Astrocyte (in vitro differentiated cells and primary cell): ENCODE results near the gene STRN. TPM values are rescaled to one million over a fixed set of nuclear protein-coding genes. Genes with fewer than 3 reads are reported as not detected.

Experiments used
- DNase-seq: peaks from one replicate; pipeline ENCODE4 v3.0.0-alpha.2; 2010; ENCODE audit warnings: low read depth
- FAIRE-seq: peaks from 2 replicates; lab custom pipeline; 2011; peaks lifted over from hg19 to GRCh38; lab: Jason Lieb, UNC
- H2AFZ ChIP-seq: 2 replicates; pipeline ENCODE4 v1.6.0; 2012; ENCODE audit warnings: low read depth, low read length, inconsistent platforms
- H3K27ac ChIP-seq: 2 replicates; pipeline ENCODE4 v1.5.1; 2011; ENCODE audit warnings: low read depth, low read length, inconsistent platforms
- H3K27me3 ChIP-seq: 2 replicates; pipeline ENCODE4 v1.6.0; 2011; ENCODE audit warnings: low read length, inconsistent platforms; ENCODE audit not compliant: insufficient read depth
- H3K36me3 ChIP-seq: 2 replicates; pipeline ENCODE4 v1.5.1; 2011; ENCODE audit warnings: low read length, inconsistent platforms; ENCODE audit not compliant: insufficient read depth
- H3K4me1 ChIP-seq: 2 replicates; pipeline ENCODE4 v1.5.1; 2011; ENCODE audit warnings: low read length, inconsistent platforms; ENCODE audit not compliant: insufficient read depth
- H3K4me2 ChIP-seq: 2 replicates; pipeline ENCODE4 v1.6.0; 2012; ENCODE audit warnings: low read length, inconsistent platforms
- H3K4me3 ChIP-seq: 2 replicates; pipeline ENCODE4 v1.5.1; 2011; ENCODE audit warnings: low read depth, mild to moderate bottlenecking, low read length, inconsistent platforms; ENCODE audit not compliant: insufficient read depth
- H3K79me2 ChIP-seq: 2 replicates; pipeline ENCODE4 v1.6.0; 2012; ENCODE audit warnings: mild to moderate bottlenecking, low read length, inconsistent platforms; ENCODE audit not compliant: insufficient read depth
- H3K9ac ChIP-seq: 2 replicates; pipeline ENCODE4 v1.6.0; 2012; ENCODE audit warnings: mild to moderate bottlenecking, low read length, inconsistent platforms
- H3K9me3 ChIP-seq: 2 replicates; pipeline ENCODE4 v1.5.1; 2012; ENCODE audit warnings: low read depth, mild to moderate bottlenecking, low read length, inconsistent platforms; ENCODE audit not compliant: insufficient read depth
- H4K20me1 ChIP-seq: 2 replicates; pipeline ENCODE4 v1.6.0; 2012; ENCODE audit warnings: low read length, inconsistent platforms; ENCODE audit not compliant: insufficient read depth
- H3K27ac Mint-ChIP-seq: one replicate; pipeline ENCODE4 v1.8.0; 2021; ENCODE audit warnings: mild to moderate bottlenecking, mixed read lengths; ENCODE audit not compliant: unreplicated experiment
- H3K27me3 Mint-ChIP-seq: one replicate; pipeline ENCODE4 v1.8.0; 2021; ENCODE audit warnings: low read depth, mixed read lengths; ENCODE audit not compliant: unreplicated experiment
- H3K36me3 Mint-ChIP-seq: one replicate; pipeline ENCODE4 v1.8.0; 2021; ENCODE audit warnings: low read depth, mixed read lengths; ENCODE audit not compliant: unreplicated experiment
- H3K4me1 Mint-ChIP-seq: one replicate; pipeline ENCODE4 v1.8.0; 2021; ENCODE audit warnings: low read depth, mixed read lengths; ENCODE audit not compliant: unreplicated experiment
- H3K4me3 Mint-ChIP-seq: one replicate; pipeline ENCODE4 v1.8.0; 2021; ENCODE audit warnings: mild to moderate bottlenecking, moderate library complexity, mixed read lengths; ENCODE audit not compliant: unreplicated experiment
- H3K9me3 Mint-ChIP-seq: one replicate; pipeline ENCODE4 v1.8.0; 2021; ENCODE audit warnings: mild to moderate bottlenecking, mixed read lengths; ENCODE audit not compliant: unreplicated experiment
- CTCF ChIP-seq: IDR thresholded peaks from 2 replicates; pipeline ENCODE4 v1.5.1; 2011; ENCODE audit warnings: low read depth, mild to moderate bottlenecking, inconsistent platforms, low read length, moderate library complexity; ENCODE audit not compliant: insufficient read depth
- EZH2 ChIP-seq: IDR thresholded peaks from 2 replicates; pipeline ENCODE4 v1.6.1; 2012; ENCODE audit warnings: mild to moderate bottlenecking, low read length, inconsistent platforms; ENCODE audit not compliant: insufficient read depth
- total RNA-seq: library from RNA; stranded (reverse); gene quantifications from 2 replicates; pipeline ENCODE4 v1.2.1, GENCODE V29; 2021

STRN gene
- total RNA-seq, 1 donor from 2014 or later: 25.6 TPM

DNA sequence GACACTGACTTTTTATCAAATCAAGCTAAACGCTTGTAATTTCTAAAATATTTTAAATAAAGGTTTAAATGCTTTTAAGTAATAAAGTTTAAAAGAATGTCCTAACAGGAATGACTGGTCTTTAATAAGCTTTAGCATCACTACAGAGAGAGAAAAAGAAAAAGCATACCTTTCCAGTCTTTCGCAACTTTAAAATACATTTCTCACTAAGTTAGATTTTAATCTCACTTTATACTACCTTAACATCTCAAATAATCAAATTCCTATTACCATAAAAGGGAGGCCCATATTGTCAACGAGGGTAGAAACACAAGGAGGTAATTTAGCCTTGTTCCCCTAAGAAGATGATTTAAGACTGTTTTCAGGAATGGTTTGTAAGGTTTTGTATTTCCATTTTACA lies 80.7 kb downstream of the STRN start:
- Histone ChIP-seq H3K27ac (no peak overlapping the region), H3K9me3 (no peaks in the 10 kb centered on the region), H3K9ac (no peak overlapping the region), H3K4me1 (peaks cover 4% of the 10 kb centered on the region), H3K4me2 (no peak overlapping the region), H3K79me2 (no peaks in the 10 kb centered on the region), H3K27me3 (no peaks in the 10 kb centered on the region), H3K36me3 (peaks cover 12% of the 10 kb centered on the region), H4K20me1 (no peaks in the 10 kb centered on the region), H2AFZ (no peak overlapping the region), H3K4me3 (no peak overlapping the region)
- Mint-ChIP-seq H3K9me3 (no peaks in the 10 kb centered on the region), H3K4me3 (no peak overlapping the region), H3K27ac (no peak overlapping the region), H3K36me3 (peaks cover under 1% of the 10 kb centered on the region), H3K4me1 (peaks cover 7% of the 10 kb centered on the region), H3K27me3 (no peaks in the 10 kb centered on the region)
- no peak for DNase-seq
- FAIRE-seq: no peak
- TF ChIP-seq EZH2: no peak
- TF ChIP-seq CTCF: no peak

GRCh38 chr2:36882532-36882931 lies 83.8 kb downstream of the STRN start:
- Mint-ChIP-seq H3K4me1 (no peaks in the 10 kb centered on the region), H3K27ac (no peak overlapping the region), H3K4me3 (no peak overlapping the region), H3K9me3 (no peaks in the 10 kb centered on the region), H3K27me3 (no peaks in the 10 kb centered on the region), H3K36me3 (peaks cover 3% of the 10 kb centered on the region)
- Histone ChIP-seq H3K27me3 (no peaks in the 10 kb centered on the region), H3K36me3 (peaks cover 12% of the 10 kb centered on the region), H3K9me3 (no peaks in the 10 kb centered on the region), H3K9ac (no peak overlapping the region), H3K4me2 (no peak overlapping the region), H3K4me1 (no peaks in the 10 kb centered on the region), H4K20me1 (no peaks in the 10 kb centered on the region), H3K27ac (no peak overlapping the region), H2AFZ (no peak overlapping the region), H3K79me2 (no peaks in the 10 kb centered on the region), H3K4me3 (no peak overlapping the region)
- DNase-seq (no peak), FAIRE-seq (no peak)
- TF ChIP-seq CTCF (no peak), EZH2 (no peak)

- no peaks in the 10 kb centered on the region for H3K9me3 ChIP-seq
- no peak overlapping the region for H2AFZ ChIP-seq
- no peak for FAIRE-seq
- no peaks in the 10 kb centered on the region for H3K4me1 Mint-ChIP-seq
- no peak for DNase-seq
- H3K4me3 Mint-ChIP-seq: no peak overlapping the region
- no peak overlapping the region for H3K27ac ChIP-seq
- H3K27me3 Mint-ChIP-seq: no peaks in the 10 kb centered on the region
- H3K4me2 ChIP-seq: no peak overlapping the region
- H3K4me3 ChIP-seq: no peak overlapping the region
- no peaks in the 10 kb centered on the region for H4K20me1 ChIP-seq
- H3K36me3 Mint-ChIP-seq: peaks cover 6% of the 10 kb centered on the region
- no peak for TF ChIP-seq EZH2
- no peak for TF ChIP-seq CTCF
- H3K79me2 ChIP-seq: no peaks in the 10 kb centered on the region
- no peaks in the 10 kb centered on the region for H3K9me3 Mint-ChIP-seq
- no peaks in the 10 kb centered on the region for H3K4me1 ChIP-seq
- no peaks in the 10 kb centered on the region for H3K27me3 ChIP-seq
- H3K36me3 ChIP-seq: peaks cover 12% of the 10 kb centered on the region
- H3K9ac ChIP-seq: no peak overlapping the region
- H3K27ac Mint-ChIP-seq: no peak overlapping the region
Measured at GRCh38 chr2:36881816-36882215, 84.5 kb downstream of the STRN start.
